ENCODE measurements around the gene CMPK1. TPM values are rescaled to one million over a fixed set of nuclear protein-coding genes. Genes with fewer than 3 reads are reported as not detected.
"Not testable (repeated sequence)": the region's sequence is repeated elsewhere in the genome, so short reads cannot be mapped to it uniquely, and the experiment has no call there.

CMPK1 gene
- total and polyA plus RNA-seq, 2 of the 4 experiments (the other 2 are of a cell fraction), result 23.1 to 31.9 TPM

- H4K5ac ChIP-seq (ENCODE audit: low read depth, low read length); DNase-seq; H4K91ac ChIP-seq (ENCODE audit: insufficient read depth, low read depth, low read length); H3K27me3 ChIP-seq (ENCODE audit: control insufficient read depth, insufficient read depth, low read length); H3K36me3 ChIP-seq (ENCODE audit: control insufficient read depth, insufficient read depth, low read length); ATAC-seq (ENCODE audit: low read depth); H2BK120ac ChIP-seq (ENCODE audit: low read depth, low read length); H3K79me1 ChIP-seq (ENCODE audit: low read depth in 1 of 2, low read length in 2 of 2); H3K9me1 ChIP-seq (ENCODE audit: insufficient read depth, low read length); in situ Hi-C loops (cut with MboI; ENCODE audit: low sequenced_read_pairs); H4K8ac ChIP-seq (ENCODE audit: low read depth in 2 of 2, low read length in 2 of 2); H3K27ac ChIP-seq (ENCODE audit: insufficient read depth, low read length); H3K56ac ChIP-seq (ENCODE audit: extremely low read depth, insufficient read depth, low read length); H2AFZ ChIP-seq (replicated peaks; ENCODE audit: low read length, poor library complexity); H2AK9ac ChIP-seq (replicated peaks; ENCODE audit: low read depth, low read length, poor library complexity); dilution Hi-C loops (cut with HindIII; ENCODE audit: low sequenced_read_pairs, unreplicated experiment); H4K20me1 ChIP-seq (ENCODE audit: insufficient read depth, low read length); BruUV-seq (replicated peaks); H2BK5ac ChIP-seq (ENCODE audit: low read depth, low read length, poor library complexity, severe bottlenecking); H2BK20ac ChIP-seq (ENCODE audit: low read depth, low read length); H3K4me3 ChIP-seq (ENCODE audit: insufficient read depth, low read depth, low read length); H3K4ac ChIP-seq (ENCODE audit: low read depth, low read length); H3K23ac ChIP-seq (ENCODE audit: low read depth, low read length); POLR2A ChIA-PET (ENCODE audit: unreplicated experiment); H3K4me1 ChIP-seq (ENCODE audit: control insufficient read depth, insufficient read depth, low read length); H3K9ac ChIP-seq (ENCODE audit: low read depth, low read length); H3K18ac ChIP-seq (ENCODE audit: low read depth, low read length); H2BK15ac ChIP-seq (ENCODE audit: low read depth, low read length); intact Hi-C loops (cut with micrococcal nuclease); H2AK5ac ChIP-seq (ENCODE audit: low read depth, low read length); H3K9me3 ChIP-seq (ENCODE audit: control insufficient read depth, insufficient read depth, low read length); H3K14ac ChIP-seq (replicated peaks; ENCODE audit: low read depth, low read length); H3K4me2 ChIP-seq (ENCODE audit: low read depth, low read length): not testable (repeated sequence)
- WGBS, 2 experiments (ENCODE audit: extremely low coverage in 2 of 2, insufficient read length in 1 of 2), result no CpG with 5 or more reads among the region's 4 CpGs
- CTCF ChIA-PET, result interaction anchor here (0.6 kb wide), 1 partner anchor 30 kb away, joined by 7 read pairs; no protein-coding TSS in a partner anchor
Observed at GRCh38 chr1:47288116-47288515, 45.5 kb upstream of the CMPK1 start.

- peak overlapping the region; percentile 40; the same call in 1 of the 2 replicates for H2BK120ac ChIP-seq (ENCODE audit: low read depth, low read length)
- H4K20me1 ChIP-seq (ENCODE audit: insufficient read depth, low read length); H2BK20ac ChIP-seq (ENCODE audit: low read depth, low read length); H3K36me3 ChIP-seq (ENCODE audit: control insufficient read depth, insufficient read depth, low read length); H3K79me1 ChIP-seq (ENCODE audit: low read depth in 1 of 2, low read length in 2 of 2); DNase-seq; H3K9me1 ChIP-seq (ENCODE audit: insufficient read depth, low read length); H4K91ac ChIP-seq (ENCODE audit: insufficient read depth, low read depth, low read length); H3K9me3 ChIP-seq (ENCODE audit: control insufficient read depth, insufficient read depth, low read length); H4K5ac ChIP-seq (ENCODE audit: low read depth, low read length); in situ Hi-C loops (cut with MboI; ENCODE audit: low sequenced_read_pairs); H4K8ac ChIP-seq (ENCODE audit: low read depth in 2 of 2, low read length in 2 of 2); H2AK5ac ChIP-seq (ENCODE audit: low read depth, low read length); H2BK15ac ChIP-seq (ENCODE audit: low read depth, low read length); H2AK9ac ChIP-seq (replicated peaks; ENCODE audit: low read depth, low read length, poor library complexity); H3K4me2 ChIP-seq (ENCODE audit: low read depth, low read length); ATAC-seq (ENCODE audit: low read depth); H3K23ac ChIP-seq (ENCODE audit: low read depth, low read length); POLR2A ChIA-PET (ENCODE audit: unreplicated experiment); CTCF ChIA-PET; BruUV-seq (replicated peaks); H3K4me1 ChIP-seq (ENCODE audit: control insufficient read depth, insufficient read depth, low read length); H2BK5ac ChIP-seq (ENCODE audit: low read depth, low read length, poor library complexity, severe bottlenecking); H3K9ac ChIP-seq (ENCODE audit: low read depth, low read length); H3K4ac ChIP-seq (ENCODE audit: low read depth, low read length); H3K27me3 ChIP-seq (ENCODE audit: control insufficient read depth, insufficient read depth, low read length); H3K4me3 ChIP-seq (ENCODE audit: insufficient read depth, low read depth, low read length); dilution Hi-C loops (cut with HindIII; ENCODE audit: low sequenced_read_pairs, unreplicated experiment); intact Hi-C loops (cut with micrococcal nuclease); H2AFZ ChIP-seq (replicated peaks; ENCODE audit: low read length, poor library complexity); H3K56ac ChIP-seq (ENCODE audit: extremely low read depth, insufficient read depth, low read length); H3K14ac ChIP-seq (replicated peaks; ENCODE audit: low read depth, low read length): not testable (repeated sequence)
- H3K18ac ChIP-seq (ENCODE audit: low read depth, low read length), result peak overlapping the region; percentile 30; the same call in 1 of the 2 replicates
- peak overlapping the region; percentile 84; the same call in 1 of the 2 replicates for H3K27ac ChIP-seq (ENCODE audit: insufficient read depth, low read length)
- WGBS, 2 experiments (ENCODE audit: extremely low coverage in 2 of 2, insufficient read length in 1 of 2), result 96% methylated on average over 4 of the region's 6 CpGs; no CpG with 5 or more reads in 1 of the 2 experiments
Observed at GRCh38 chr1:47294863-47295262, 38.7 kb upstream of the CMPK1 start.
